Peyer's patch (tissue), 4 donors: ENCODE measurements around the gene WDR83. TPM values are rescaled to one million over a fixed set of nuclear protein-coding genes. Genes with fewer than 3 reads are reported as not detected.
A peak's percentile ranks its signal among the peaks of the same experiment; 100 is the strongest.

Source experiments
- DNase-seq, 3 donors: peaks; one replicate each; pipeline ENCODE4 v3.0.0-alpha.2; 2017 to 2019
- H3K27ac ChIP-seq, 4 donors: fragments of 200-600 bp; sonication (generic); one replicate each; pipeline ENCODE4 v1.5.1; 2016 to 2019
- H3K27me3 ChIP-seq, 2 donors: fragments of 200-600 bp; sonication (generic); one replicate each; pipeline ENCODE4 v1.5.1; 2019
- H3K36me3 ChIP-seq, 3 donors: fragments of 200-600 bp; sonication (generic); one replicate each; pipeline ENCODE4 v1.5.1; 2016 to 2019
- H3K4me1 ChIP-seq, 4 donors: fragments of 200-600 bp; sonication (generic); one replicate each; pipeline ENCODE4 v1.5.1; 2016 to 2019
- H3K4me3 ChIP-seq, 4 donors: fragments of 200-600 bp; sonication (generic); 1 replicate in 3 of 4; 2 replicates in 1 of 4; pipeline ENCODE4 v1.5.1; 2016 to 2019; ENCODE audit warnings: mild to moderate bottlenecking in 1 of 4
- H3K9me3 ChIP-seq, 4 donors: fragments of 200-600 bp; sonication (generic); one replicate each; pipeline ENCODE4 v1.5.1; 2016 to 2019; ENCODE audit warnings: mild to moderate bottlenecking in 1 of 4
- POLR2A ChIP-seq, 2 donors: fragments of 450-650 bp; IDR thresholded peaks; one replicate each; pipeline ENCODE4 v1.5.1; 2017; ENCODE audit warnings: antibody characterized with exemption in 2 of 2, mild to moderate bottlenecking in 2 of 2, moderate library complexity in 2 of 2
- total RNA-seq, 4 donors: library from RNA; depleted of rRNA; stranded (reverse); fragments of >200 nt; gene quantifications; one replicate each; pipeline ENCODE4 v1.1.0, GENCODE V29; 2016
- TF ChIP-seq, protein P1 (sequence below), 6 experiments: fragments of 450-650 bp in 4 of 6; fragments of 200-600 bp in 2 of 6; sonication (generic) in 1 of 6; IDR thresholded peaks; one replicate each; pipeline ENCODE4 v1.5.1; 2017 to 2019; ENCODE audit warnings: antibody characterized with exemption in 6 of 6, mild to moderate bottlenecking in 3 of 6, moderate library complexity in 1 of 6

The WDR83 gene
- total RNA-seq, 4 donors from 2014 or later, result 2.8 to 14.0 (median 9.5) TPM

GRCh38 chr19:12720851-12721655 lies 54.4 kb downstream of the WDR83 start:
- H3K4me3 ChIP-seq, result peak overlapping the region; percentile 89 to 97 (median 92)
- peaks cover 0 to 29% (median 11%) of the 10 kb centered on the region in 4 donors for H3K4me1 ChIP-seq
- peak in 1 of 3 donors; percentile 61 for DNase-seq
- H3K27ac ChIP-seq, result peak overlapping the region; percentile 88 to 94 (median 92)
- no peaks in the 10 kb centered on the region for H3K27me3 ChIP-seq
- H3K9me3 ChIP-seq, result no peaks in the 10 kb centered on the region
- H3K36me3 ChIP-seq, result peaks cover 0 to 17% (median 0%) of the 10 kb centered on the region in 3 donors
- TF ChIP-seq, protein P1, sequence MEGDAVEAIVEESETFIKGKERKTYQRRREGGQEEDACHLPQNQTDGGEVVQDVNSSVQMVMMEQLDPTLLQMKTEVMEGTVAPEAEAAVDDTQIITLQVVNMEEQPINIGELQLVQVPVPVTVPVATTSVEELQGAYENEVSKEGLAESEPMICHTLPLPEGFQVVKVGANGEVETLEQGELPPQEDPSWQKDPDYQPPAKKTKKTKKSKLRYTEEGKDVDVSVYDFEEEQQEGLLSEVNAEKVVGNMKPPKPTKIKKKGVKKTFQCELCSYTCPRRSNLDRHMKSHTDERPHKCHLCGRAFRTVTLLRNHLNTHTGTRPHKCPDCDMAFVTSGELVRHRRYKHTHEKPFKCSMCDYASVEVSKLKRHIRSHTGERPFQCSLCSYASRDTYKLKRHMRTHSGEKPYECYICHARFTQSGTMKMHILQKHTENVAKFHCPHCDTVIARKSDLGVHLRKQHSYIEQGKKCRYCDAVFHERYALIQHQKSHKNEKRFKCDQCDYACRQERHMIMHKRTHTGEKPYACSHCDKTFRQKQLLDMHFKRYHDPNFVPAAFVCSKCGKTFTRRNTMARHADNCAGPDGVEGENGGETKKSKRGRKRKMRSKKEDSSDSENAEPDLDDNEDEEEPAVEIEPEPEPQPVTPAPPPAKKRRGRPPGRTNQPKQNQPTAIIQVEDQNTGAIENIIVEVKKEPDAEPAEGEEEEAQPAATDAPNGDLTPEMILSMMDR (IDR thresholded peaks at IDR 0.05), result no peak
- TF ChIP-seq POLR2A (IDR thresholded peaks at IDR 0.05), result no peak

DNA sequence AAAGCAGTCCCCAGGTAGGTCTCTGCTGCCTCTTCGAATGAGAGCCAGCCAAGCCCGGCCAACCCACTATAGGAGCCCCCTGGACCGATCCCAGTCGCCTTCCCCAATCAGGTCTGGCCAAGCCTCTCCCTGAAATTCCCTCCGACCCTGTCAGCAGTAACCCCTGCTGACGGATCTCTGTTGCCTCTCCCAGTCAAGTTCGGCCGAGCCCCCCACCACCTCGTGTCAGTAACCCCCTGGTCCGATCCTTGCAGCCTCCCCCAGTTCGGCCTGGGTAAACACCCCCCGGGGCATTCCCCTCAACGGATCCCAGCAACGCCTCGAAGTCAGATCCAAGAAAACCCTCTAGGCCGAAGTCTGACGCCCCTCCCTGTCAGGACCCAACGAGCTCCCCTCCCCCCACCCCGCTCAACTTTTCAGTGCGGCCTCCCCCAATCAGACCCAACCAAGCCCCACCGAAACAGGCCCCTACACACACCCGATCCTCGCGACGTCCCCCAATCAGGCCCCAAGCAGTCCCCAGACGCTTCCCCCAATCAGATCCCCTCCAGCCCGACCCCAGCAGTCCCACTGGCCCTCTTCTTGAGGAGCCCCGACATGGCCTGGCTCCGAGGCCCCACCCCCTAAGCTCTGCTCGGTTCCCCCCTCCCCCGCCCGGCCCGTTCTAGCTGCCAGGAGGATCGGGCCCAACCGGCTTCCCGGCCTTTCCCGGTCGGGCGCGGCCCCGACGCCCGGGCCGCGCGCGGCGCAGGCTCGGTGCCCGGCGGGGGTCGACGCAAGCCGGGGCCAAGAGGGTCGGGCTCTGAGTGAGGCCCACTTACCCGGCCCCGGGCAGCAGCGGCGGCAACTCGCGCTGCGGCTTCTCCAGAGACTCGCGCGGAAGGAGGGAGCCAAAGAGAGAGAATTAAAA lies 55.3 kb downstream of the WDR83 start:
- TF ChIP-seq, protein P1 (IDR thresholded peaks at IDR 0.05), result no peak
- Histone ChIP-seq H3K9me3 (no peaks in the 10 kb centered on the region), H3K27ac (peak overlapping the region; percentile 88 to 94 (median 92)), H3K27me3 (no peaks in the 10 kb centered on the region), H3K36me3 (peaks cover 0 to 17% (median 0%) of the 10 kb centered on the region in 3 donors), H3K4me1 (peaks cover 0 to 29% (median 11%) of the 10 kb centered on the region in 4 donors), H3K4me3 (peak overlapping the region; percentile 89 to 97 (median 92))
- peak; percentile 52 to 81 (median 75) for DNase-seq

GRCh38 chr19:12722566-12723380 lies 56.2 kb downstream of the WDR83 start:
- Histone ChIP-seq H3K4me1 (peaks cover 0 to 29% (median 11%) of the 10 kb centered on the region in 4 donors), H3K27me3 (no peaks in the 10 kb centered on the region), H3K27ac (peak overlapping the region; percentile 76 to 94 (median 92))

GRCh38 chr19:12723381-12723640 lies 56.7 kb downstream of the WDR83 start:
- Histone ChIP-seq H3K9me3 (no peaks in the 10 kb centered on the region), H3K27ac (peak overlapping the region; percentile 76 to 94 (median 92)), H3K4me1 (peaks cover 0 to 29% (median 11%) of the 10 kb centered on the region in 4 donors), H3K4me3 (peak overlapping the region; percentile 59 to 97 (median 92)), H3K27me3 (no peaks in the 10 kb centered on the region), H3K36me3 (peaks cover 0 to 16% (median 0%) of the 10 kb centered on the region in 3 donors)
- no peak for DNase-seq
- TF ChIP-seq, protein P1 (IDR thresholded peaks at IDR 0.05), result no peak
- no peak for TF ChIP-seq POLR2A (IDR thresholded peaks at IDR 0.05)

More at GRCh38 chr19:12722566-12723380, 56.2 kb downstream of the WDR83 start:
- DNase-seq, result peak; percentile 93 to 99 (median 97)
- TF ChIP-seq, protein P1 (IDR thresholded peaks at IDR 0.05), result peak in 2 of 6 experiments; percentile 9 to 10
- peak in 1 of 2 donors; percentile 39 for TF ChIP-seq POLR2A (IDR thresholded peaks at IDR 0.05)
- peaks cover 0 to 14% (median 0%) of the 10 kb centered on the region in 3 donors for H3K36me3 ChIP-seq
- peak overlapping the region; percentile 89 to 97 (median 92) for H3K4me3 ChIP-seq
- H3K9me3 ChIP-seq, result no peaks in the 10 kb centered on the region
